ENCODE data around the gene UCP1. TPM values are rescaled to one million over a fixed set of nuclear protein-coding genes. Genes with fewer than 3 reads are reported as not detected.

Gene UCP1, protein sequence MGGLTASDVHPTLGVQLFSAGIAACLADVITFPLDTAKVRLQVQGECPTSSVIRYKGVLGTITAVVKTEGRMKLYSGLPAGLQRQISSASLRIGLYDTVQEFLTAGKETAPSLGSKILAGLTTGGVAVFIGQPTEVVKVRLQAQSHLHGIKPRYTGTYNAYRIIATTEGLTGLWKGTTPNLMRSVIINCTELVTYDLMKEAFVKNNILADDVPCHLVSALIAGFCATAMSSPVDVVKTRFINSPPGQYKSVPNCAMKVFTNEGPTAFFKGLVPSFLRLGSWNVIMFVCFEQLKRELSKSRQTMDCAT
- under 1 TPM in 3 of 4 donors, not detected in 1; 0.19 to 0.42 (median 0.30) TPM for polyA plus RNA-seq (ENCODE audit: insufficient read length in 4 of 4)

DNA sequence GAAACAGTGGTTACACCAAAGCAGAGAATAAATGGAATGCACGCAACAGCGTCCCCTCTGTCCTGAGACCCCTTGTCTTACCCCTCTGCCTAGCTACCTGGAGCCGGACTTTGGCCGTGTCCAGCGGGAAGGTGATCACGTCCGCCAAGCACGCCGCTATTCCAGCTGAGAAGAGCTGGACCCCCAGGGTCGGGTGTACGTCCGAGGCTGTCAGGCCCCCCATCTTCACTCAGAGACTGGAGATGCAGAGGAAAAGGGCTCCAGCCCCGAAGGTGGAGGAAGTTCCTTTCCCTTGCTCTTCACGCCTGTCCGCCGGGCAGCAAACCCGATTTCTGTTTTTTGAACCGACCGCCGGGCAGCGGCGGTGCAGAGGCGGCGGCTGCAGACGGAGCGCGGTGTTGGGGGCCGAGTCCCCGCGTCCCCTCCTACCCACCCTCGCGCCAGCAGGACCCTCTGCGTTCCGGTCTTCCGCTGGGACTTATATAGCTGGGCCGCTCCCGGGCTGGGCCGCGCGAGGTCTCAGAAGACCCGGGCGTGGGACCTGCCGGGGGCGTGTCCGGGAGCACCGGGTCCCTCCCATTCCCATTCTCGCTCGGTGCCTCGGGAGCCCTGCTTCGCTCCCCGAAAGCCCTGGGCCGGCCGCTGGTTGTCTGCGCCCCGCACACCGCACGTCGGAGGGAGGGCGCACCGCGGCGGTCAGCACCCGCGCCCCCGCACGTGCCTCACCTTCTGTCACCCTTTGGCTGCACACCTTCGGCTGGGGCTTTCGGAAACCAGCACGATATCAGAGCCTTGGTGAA is at the start of gene UCP1:
TSS of gene UCP1 (minus strand) at position 455 of the 800 bp plus-strand sequence. CDS start at position 223, 232 bp downstream.
- DNase-seq (ENCODE audit: low read depth in 4 of 4, low spot score in 3 of 4) = peak in 1 of 4 donors; percentile 24

DNA sequence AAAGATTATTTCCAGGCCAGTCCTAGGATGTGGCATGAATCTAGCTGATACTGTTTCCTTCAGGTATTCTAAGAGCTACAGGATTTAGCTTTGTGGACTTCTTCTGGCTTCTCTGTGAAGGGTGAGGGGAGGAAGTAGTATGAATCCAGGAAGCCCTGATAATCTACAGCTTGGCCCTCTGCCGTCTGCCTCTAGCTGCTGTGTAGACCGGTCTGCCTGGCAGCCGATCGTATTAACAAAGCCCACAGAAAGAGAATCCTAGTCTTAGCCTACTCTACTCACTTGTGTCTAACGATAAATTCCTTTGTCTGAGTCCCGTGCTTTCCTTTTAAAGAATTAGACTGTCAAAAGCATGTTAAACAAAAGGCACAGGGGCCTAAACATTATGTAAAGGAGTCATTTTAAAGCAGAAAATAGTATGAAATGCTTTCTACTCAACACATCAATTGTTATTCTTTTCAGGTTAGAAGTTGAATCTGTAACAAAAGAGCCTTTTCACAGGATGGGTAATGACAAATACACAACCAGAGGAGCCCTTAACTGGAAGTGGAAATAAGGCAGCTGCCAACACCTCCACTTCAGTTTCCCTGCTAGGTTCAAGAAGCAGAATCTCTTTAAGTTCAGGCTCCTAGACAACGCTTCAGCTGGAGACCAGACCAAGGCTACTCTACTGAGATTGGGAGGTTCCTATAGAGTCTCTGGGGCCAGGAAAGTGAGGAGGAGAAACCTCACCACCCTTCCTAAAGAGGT is 48.9 kb upstream of the UCP1 start:
- no peak for DNase-seq (ENCODE audit: low read depth in 4 of 4, low spot score in 3 of 4)

DNA sequence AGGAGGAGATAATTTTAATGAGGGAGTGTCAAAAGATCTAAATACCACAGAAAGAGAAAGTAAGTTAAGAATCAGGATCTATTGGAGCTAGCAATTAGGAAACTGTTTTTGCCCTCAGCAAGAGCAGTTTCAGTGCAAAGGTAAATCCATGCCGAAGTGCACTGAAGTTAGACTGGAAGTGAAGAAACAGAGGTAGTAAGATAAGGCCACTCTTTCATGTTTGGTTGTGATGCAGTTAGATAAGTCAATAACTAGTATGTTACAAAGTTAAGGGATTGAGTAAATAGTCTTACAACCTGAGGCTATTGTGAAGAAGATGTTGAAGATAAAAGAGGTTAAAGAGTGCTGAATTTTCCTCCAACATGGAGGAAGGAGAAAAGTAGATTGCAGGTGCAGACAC is 46.7 kb upstream of the UCP1 start:
- no peak for DNase-seq (ENCODE audit: low read depth in 4 of 4, low spot score in 3 of 4)

DNA sequence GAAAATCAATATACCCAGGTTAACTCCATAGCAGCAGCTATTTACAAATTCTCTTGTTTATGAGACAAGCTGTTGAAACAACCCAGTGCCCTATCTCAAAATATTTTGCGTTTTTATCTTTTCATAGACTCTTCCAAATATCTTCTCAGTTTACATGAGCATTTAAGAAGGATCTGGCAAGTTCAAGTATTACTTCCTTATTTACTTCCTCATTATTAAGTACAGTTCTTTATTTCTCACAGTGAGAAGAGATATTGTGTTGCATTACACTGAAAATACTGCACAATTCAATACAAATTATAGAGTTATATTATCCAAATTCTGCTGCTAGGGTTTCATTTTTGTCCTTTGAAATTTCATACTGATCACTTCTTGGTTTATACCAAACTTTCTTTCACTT is 43.6 kb upstream of the UCP1 start:
- DNase-seq (ENCODE audit: low read depth in 4 of 4, low spot score in 3 of 4) = no peak

DNA sequence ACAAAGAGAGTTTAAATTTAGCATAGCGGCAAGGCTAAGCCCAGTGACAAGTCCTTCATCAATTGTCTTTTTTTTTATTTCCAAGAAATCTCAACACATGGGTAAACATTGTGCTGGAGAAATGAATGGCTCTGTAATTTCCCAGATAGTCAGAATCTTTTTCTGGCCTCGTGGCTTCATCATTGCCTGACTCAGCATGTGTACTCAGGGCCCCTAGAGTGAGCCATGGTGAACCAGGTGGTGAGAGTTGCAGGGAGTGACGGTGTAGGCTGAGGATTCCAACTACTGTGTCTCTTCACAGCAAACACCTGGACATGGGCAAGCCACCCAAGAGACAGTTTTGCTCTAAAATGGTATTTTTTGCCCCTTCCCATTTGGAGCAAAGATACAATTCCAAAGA is 43.1 kb upstream of the UCP1 start:
- DNase-seq (ENCODE audit: low read depth in 4 of 4, low spot score in 3 of 4) = no peak

DNA sequence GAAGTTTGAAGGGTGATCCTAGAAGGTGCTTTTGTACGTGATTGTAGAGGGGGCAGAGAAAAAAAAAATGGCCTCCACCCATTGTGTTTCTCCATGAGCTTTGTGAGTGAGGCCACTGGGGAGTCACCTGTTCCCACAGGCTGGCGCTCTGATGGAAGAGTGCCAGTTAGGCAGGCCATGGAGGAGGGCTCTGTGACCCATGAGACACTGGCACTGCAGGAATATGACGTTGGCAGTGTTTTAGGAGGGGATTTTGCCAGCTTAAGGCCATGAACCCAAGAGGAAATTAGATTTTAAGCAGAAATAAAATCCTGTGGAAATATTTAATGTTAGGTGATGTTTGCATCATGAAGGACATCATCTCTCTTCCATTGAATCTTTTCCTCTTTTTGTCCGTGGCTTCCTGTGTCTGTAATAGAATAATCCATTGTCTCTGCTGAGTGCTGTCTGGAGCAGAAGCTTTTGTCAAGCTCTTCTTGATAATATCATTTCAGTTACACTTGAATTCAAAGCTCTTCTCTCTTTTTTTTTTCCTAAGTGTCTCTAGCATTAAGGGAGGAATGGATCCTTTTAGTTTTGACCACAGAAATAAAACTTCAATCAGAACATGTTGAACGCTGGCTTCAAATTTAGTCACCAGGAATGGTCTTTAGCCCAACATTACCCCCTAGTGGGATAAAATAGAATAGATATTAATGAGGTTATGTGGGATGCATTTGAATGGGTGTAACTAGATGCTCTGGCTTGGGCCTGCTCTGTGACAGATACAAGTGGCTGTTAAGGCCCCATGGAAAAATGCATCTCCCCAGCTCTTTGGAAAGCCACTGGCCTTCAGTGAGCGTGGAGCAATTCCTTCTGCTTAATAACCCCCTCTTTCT is 41.0 kb upstream of the UCP1 start:
- peak; percentile 26 to 49 (median 36) for DNase-seq (ENCODE audit: low read depth in 4 of 4, low spot score in 3 of 4)

DNA sequence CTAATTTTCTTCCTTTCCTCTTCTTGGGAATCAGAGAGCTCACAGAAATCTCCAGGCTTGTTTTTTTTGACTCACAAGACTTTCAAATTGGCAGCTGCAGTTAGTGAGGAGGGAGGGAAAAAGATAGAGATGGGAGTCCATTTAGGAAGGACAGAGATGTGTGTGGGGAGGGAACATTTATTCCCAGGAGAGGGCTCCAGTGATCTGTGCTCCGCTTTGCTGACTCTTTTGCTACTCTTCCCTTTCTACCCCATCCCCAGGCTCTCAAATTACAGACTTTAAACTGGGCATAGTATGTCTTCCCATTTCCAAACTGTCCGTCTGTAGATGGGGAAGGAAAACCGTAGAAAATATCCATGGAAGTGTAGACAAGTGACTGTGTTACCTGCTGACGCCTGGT is 39.1 kb upstream of the UCP1 start:
- no peak for DNase-seq (ENCODE audit: low read depth in 4 of 4, low spot score in 3 of 4)

DNA sequence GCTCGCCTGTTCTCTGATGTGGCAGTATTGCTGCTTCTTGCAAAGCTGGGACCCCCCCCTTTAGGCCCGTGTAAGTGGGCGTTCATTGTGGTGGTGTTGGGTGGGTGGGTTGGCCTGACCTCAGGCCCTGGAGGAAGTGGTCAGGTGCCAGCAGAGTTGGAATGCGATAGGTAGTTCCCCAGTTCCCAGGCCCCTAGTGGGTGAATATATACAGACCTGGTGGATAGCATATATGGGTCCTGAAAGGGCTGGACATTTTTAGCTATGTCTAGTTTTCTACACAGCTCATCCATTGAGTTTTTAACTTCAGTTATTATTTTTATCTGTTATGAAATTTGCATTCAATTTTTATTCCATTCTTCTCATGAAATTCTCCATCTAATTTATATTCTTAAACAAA is 35.8 kb upstream of the UCP1 start:
- DNase-seq (ENCODE audit: low read depth in 4 of 4, low spot score in 3 of 4) = no peak

DNA sequence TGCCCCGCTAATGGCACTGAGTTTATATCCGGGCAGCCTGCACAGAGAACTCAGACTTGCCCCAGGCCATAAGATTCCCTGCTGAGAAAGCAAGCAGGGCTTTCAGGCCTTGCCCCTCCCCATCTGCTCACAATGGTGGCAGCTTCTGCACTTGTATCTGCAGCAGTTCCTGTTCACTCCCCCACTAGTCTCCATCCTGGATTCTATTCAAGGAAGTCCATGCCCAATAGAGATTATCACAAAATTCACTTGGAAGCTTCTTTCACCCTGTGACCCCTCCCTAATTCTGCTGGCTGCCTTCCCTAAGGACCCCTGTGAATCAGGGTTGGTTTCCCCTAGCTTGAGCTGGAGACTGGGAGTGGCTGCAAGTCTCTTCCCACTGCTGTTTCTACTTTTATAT is 34.5 kb upstream of the UCP1 start:
- no peak for DNase-seq (ENCODE audit: low read depth in 4 of 4, low spot score in 3 of 4)

DNA sequence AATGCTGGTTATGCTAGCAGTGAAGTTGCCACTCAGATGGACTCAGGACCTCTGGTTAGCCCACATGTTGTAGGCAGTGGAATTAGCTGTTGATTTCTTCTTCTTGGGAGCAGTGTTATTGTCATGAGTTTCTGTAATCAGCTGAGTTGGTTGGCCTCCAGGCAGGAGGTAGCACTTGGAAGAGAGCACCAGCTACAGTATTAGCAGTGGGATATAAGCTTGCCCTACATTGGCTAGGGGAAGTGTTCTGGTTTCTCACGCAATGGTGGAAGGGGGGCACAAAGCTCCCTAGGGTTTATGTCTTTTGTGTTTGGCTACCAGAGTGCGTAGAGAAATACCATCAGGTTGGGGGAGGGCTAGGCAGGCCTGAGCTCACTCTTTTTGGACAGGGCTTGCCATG is 34.0 kb upstream of the UCP1 start:
- DNase-seq (ENCODE audit: low read depth in 4 of 4, low spot score in 3 of 4) = no peak

DNA sequence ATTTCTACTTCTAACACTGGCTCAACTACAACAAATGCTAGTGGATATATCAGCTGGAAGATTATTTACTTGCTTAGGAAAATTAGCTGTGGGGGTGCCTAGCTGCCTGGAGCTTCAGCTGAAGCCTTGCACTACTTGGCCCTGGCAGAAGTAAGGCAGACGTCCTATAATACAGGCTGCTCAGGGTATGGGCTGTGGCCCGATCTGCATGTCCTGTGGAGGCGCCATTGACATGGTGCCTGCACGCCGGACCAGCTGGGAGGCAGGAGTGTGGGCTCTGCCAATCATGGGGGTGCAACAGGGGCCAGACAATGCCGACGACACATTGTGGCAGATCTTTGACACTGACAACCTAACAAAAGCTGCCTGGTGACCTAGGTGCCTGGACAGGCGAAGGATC is 31.6 kb upstream of the UCP1 start:
- DNase-seq (ENCODE audit: low read depth in 4 of 4, low spot score in 3 of 4) = no peak

DNA sequence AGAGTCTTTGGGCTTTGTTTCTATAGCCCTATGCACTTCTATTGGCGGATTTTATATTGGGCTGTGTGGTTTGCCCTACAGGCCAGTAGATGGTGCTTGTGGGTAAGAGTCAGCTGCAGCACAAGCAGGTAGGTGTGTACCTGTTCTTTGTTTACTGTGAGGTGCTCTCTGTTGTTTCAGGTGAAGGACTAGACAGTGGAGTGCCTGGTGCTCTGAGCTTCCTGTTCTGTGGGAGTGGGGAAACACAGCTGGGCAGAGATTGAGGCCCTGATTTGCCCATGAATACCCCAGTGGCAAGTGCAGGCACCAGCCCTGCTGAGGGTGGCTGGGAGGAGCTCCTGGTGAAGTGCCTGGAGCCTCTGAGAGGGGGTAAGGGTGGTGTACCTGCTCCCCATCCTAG is 26.3 kb upstream of the UCP1 start:
- no peak for DNase-seq (ENCODE audit: low read depth in 4 of 4, low spot score in 3 of 4)

DNA sequence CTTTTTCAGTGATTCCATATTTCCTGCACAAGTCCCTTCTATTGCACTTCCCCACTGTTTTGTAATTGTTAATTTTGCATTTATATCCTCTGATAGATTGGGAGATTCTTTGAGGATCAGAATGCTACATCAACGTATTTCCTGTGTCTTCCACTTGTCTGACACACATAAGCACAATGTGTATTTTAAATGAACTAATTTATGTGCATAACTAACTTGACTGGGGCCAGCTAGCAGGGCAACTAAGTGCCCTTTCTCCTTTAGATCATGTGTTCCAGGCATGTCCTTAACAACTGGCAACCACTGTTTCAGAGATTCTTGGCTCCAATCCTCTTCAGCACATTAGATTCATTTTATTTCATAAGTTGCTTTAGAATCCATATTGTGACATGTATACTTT is 15.7 kb upstream of the UCP1 start:
- no peak for DNase-seq (ENCODE audit: low read depth in 4 of 4, low spot score in 3 of 4)

DNA sequence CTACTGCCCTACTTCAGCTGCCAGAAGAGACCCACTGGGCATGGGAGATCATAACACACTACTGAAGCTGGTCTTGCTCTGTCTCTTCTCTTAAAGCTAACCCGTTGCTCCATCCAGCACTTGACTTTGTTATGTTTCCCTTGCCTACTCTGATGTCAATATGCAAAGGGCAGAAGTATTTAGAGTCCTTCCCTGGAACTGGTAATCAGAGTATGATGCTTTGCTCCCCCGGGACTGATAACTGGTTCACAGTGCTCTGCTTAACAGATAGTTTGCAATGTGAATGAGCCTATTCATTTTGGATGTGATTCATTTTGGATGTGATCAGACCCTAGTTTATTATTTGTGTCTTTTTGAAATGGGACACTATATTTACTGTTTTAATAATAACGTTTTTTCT is 12.3 kb upstream of the UCP1 start:
- no peak for DNase-seq (ENCODE audit: low read depth in 4 of 4, low spot score in 3 of 4)

DNA sequence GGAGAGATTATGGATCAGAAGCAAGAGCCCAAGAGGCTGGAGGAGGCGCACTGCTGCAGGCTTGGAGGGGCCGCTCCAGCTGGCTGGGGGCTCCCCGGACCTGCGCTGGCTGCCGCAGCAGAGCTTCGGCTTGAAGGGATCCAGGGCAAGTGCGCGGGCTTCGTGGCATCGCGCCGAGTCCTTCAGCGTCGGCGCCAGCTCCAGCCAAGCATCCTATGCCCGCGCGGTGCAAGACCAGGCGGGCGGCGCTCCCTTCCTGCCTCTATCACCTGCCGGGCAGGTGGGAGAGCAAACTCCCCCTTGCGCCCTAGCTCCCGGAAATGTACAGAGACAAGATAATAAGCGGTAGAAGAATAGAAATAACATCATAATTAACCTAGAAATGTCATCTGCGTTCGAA is 10.5 kb upstream of the UCP1 start:
- no peak for DNase-seq (ENCODE audit: low read depth in 4 of 4, low spot score in 3 of 4)

DNA sequence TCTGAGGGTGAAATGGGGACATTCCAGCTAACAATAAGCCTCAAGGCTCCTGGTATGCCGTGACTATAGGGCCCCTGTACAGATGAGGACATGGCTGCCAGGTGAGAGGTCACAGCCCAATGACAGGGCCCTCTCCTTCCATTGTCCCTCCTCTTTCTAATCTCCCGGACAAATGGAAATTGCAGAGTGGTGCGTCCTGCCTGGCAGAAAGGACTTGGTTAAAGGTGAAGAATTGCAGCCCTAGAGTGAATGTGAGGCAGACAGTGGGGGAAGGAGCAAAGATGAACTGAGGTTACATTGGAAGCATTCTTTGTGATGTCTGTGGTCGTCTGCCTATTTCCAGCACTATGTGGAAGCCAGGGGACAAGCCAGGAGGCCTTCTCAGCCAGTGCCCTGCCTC is 6.7 kb upstream of the UCP1 start:
- DNase-seq (ENCODE audit: low read depth in 4 of 4, low spot score in 3 of 4) = no peak

DNA sequence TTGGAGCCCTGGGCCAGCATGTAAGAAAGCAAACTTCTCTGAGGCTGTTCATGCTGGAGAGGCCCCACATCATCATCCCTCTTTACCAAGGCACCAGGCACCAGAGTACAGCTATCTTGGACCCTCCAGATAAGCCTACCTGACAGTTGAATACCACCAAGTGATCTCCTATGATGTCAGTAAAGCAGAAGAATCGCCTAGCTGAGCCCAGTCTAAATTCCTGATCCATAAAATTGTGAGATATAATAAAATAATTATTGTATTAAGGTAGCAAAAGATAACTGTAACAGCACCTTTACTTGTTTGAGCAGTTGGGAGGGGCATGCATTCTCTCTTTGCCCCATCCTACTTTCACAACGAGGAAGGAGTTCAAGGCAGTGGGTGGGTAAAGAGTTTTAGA is 2.9 kb upstream of the UCP1 start:
- no peak for DNase-seq (ENCODE audit: low read depth in 4 of 4, low spot score in 3 of 4)

DNA sequence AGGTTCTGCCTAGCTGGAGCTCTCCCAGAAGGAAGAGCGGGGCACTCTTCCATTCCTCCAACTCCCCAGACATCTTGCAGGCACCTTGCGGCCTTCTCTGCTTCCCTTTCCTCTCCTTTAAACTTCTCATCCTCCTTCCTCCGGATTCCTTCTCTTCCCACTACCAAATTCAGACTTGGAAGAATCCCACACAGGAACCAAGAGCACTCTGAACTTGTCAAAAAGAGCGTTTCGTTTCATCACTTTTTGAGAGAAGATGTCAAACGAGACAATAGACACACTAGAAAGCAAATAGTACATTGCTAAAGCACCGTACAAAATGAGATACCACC is 512 bp upstream of the UCP1 start:
- DNase-seq (ENCODE audit: low read depth in 4 of 4, low spot score in 3 of 4) = no peak

DNA sequence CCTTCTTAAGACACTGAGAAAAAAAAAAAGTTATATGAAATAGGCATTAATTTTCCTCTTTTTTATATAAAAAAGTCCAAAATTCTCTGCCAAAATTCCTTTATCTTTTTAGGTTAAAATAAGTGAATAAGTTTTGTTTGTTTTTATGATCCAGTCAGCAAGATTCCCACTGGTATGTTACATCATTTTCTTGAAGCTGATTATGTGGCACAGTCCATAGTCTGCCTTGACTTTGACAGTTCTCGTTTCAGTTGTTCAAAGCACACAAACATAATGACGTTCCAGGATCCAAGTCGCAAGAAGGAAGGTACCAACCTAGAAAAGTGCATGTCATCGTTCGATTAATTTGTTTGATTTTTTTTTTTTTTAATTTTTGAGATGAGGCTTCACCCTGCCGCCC is 9.1 kb downstream of the UCP1 start:
- no peak for DNase-seq (ENCODE audit: low read depth in 4 of 4, low spot score in 3 of 4)

DNA sequence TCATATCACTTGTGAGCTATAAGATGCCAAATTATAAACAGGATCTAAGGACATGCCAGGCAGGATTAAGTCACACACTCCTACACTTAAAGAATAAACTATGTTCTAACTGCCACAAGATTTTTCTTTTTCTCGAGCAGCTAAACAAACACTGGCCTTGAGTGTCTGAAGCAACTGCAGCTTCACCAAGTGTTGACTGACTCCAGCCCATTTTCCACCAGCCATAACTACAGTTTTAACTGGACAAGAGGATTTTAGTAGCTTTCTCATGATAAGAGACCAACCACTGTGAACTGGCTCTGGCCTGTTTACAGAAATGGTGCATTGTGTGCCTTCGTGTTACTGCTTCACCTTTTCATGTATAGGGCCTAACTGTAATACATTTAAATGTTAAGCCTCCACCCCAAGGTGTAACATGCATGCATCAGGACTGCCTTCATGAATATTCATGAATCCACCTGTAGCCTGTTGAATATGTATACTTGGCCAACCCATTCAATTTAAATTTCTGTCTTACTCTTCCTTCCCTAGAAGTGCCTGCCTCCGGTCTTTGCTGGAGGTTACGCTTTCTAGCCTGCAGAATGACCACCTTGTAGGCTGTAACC is 10.8 kb downstream of the UCP1 start:
- DNase-seq (ENCODE audit: low read depth in 4 of 4, low spot score in 3 of 4) = no peak
